Stimulated activated CD8-positive, alpha-beta memory T cell treated with anti-CD3 and anti-CD28 coated beads, Interleukin-12 subunit alpha, Interleukin-12 subunit beta, amount 100 ng/mL, for 24 hours (primary cell): ENCODE results near the gene STAP2.

Experiments
- DNase-seq: peaks from one replicate; pipeline ENCODE4 v3.0.0-alpha.2; 2020; ENCODE audit errors: extremely low read depth

The STAP2 gene, protein sequence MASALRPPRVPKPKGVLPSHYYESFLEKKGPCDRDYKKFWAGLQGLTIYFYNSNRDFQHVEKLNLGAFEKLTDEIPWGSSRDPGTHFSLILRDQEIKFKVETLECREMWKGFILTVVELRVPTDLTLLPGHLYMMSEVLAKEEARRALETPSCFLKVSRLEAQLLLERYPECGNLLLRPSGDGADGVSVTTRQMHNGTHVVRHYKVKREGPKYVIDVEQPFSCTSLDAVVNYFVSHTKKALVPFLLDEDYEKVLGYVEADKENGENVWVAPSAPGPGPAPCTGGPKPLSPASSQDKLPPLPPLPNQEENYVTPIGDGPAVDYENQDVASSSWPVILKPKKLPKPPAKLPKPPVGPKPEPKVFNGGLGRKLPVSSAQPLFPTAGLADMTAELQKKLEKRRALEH

GRCh38 chr19:4338441-4339355 is at the start of gene STAP2:
STAP2 (minus strand) TSS chr19:4338827; CDS start chr19:4338753, 74 bp downstream.
- DNase-seq = no peak

DNA sequence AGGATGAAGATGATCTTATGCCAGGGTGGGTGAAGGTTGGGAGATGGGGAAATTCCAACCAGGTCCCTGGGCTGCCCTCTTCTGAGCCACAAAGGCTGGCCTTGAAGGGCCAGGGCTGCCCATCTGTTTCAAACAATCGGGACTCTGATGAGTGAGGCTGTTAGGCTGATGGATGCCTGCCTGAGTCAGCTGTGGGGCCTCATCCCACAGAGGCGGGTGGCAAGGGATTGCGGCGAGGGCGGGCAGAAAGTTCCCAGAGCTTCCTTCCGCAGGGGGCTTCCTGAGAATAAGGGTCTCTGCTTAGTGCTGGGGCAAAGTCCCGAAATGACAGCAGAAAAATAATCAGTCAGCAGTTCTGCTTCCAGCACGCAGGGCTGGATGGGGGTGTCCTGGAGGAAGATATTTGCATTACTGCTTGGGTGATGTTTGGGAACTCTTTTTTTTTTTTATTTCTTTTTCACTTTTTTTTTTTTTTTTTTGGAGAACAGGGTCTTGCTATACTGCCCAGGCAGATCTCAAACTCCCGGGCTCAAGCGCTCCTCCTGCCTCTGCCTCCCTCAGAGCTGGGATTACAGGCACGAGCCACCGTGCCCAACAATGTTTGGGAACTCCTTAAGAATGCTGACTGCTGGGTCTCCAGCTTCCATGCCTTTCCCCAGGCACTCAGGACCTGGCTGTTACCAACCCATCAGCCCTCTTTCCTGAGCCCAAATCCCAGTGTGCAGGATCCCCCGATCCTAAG is 47.6 kb upstream of the STAP2 start:
- DNase-seq = no peak

DNA sequence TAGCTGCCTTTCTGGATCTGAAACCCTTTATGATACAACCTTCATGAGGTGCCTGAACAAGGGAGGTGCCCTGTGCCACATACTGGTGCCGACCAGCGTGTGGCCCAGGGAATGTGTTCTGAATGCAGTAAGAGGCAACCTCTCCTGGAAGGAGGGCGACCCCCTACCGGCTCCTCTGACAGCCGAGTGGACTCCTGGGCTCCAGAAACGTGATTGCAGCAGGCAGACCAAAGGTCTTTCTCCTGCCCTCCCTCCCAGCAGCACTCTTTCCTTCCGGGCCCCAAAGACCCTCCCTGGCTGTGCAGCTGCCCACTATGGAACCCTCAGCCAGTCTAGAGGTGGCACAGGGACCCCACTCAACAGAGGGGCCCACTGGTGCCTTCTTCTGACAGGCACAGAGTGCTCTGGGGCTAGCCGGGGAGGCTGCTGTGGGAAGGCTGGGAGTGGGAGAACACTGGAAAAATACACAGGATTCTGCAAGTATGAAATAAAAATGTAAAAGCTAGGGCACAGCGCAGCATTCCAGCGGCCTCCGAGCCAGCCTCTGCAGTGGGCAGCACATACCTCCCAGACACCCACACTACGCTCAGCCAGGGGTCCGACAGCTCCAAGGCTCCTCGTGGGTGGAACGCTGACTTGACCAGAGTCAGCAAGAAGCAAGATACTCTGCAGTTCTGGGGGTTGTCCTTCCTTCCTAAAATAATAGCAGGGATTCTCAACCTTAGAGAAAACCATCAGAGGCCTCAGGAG is 46.8 kb upstream of the STAP2 start:
- no peak for DNase-seq

- DNase-seq = no peak
Observed at GRCh38 chr19:4380254-4380727, 41.7 kb upstream of the STAP2 start.

DNA sequence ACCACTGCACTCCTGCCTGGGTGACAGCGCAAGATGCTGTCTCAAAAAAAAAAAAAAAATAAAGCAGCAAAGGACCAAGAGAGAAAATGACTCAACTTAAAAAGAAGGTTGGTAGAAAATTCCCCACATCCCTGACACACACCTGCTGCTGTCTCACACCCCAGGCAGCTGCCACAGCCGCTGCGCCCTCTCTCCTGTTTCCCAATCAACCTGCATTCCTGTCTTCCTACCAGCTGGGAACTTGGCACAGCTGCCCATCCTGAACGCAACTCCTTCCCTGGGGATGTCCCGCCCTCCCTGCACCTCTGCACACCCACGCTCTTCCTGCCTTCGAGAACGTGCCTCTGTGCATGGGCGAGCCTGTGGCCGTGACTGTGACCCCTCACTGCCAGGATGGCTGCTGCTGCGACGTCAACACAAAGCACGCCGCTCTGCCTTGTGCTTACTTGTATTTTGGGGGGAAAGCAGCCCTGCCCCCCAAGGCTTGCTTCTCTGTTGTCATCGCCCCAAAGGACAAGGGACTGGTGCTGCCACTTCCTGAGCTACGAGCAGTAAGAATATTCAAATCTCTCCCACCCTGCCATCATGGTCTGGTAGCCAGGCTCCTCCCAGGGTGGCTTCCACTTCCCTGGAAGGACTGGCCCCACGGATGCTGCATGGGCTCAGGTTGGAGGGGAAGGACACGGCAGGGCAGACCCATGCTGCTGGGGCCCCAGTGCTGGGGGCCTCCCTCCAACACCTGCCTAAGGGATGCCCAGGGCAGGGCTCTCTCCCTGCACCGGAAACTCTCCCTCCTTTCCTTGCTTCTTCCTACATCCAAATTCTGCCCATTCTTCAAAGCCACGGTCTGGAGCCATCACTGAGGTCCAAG is 41.0 kb upstream of the STAP2 start:
- DNase-seq = no peak

GRCh38 chr19:4378886-4379285 is 40.3 kb upstream of the STAP2 start:
- no peak for DNase-seq

- no peak for DNase-seq
Observed at GRCh38 chr19:4376991-4377781, 38.6 kb upstream of the STAP2 start.

- DNase-seq = no peak
Observed at GRCh38 chr19:4376671-4376990, 38.0 kb upstream of the STAP2 start.

GRCh38 chr19:4376028-4376670 is 37.5 kb upstream of the STAP2 start:
- no peak for DNase-seq

- DNase-seq = no peak
Observed at GRCh38 chr19:4375164-4376027, 36.8 kb upstream of the STAP2 start.

DNA sequence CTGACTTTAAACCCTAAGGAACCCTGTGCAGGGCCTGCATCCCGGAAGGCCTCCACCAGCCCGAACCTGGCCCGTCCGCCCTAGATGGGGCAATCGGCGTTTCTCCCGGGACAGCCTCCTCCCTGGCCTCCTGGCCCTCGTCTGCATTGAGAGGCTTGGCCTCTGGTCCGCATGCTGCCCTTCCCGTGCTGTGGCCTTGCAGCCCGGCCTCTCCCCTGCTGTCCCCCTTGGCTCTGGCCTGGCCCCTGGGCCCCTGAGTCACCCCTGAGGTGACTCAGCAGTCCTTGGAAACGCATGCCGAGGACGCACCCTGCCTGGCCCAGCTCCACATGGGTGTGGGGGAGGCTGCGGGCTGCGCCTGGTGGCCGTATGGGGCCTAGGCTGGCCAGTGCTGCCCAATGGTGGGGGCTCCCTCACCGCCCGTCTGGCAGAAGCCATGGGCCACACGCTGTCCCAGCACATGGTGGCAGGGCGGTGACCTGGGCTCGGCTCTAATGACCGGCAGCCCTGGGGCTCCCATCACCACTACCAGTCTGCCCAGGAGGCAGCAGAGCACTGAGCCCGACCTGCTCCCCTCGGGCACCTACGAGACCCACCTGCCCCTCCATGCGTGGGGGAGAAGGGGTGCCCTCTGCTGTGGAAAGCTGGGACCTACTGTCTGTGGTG is 36.0 kb upstream of the STAP2 start:
- no peak for DNase-seq

GRCh38 chr19:4373601-4374497 is 35.2 kb upstream of the STAP2 start:
- no peak for DNase-seq

- DNase-seq = no peak
Observed at GRCh38 chr19:4373013-4373367, 34.4 kb upstream of the STAP2 start.

GRCh38 chr19:4372165-4373012 is 33.8 kb upstream of the STAP2 start:
- no peak for DNase-seq
